GM12878 (cell line): ENCODE data around the gene SYNGR3. TPM values are rescaled to one million over a fixed set of nuclear protein-coding genes. Genes with fewer than 3 reads are reported as not detected.

Source experiments
- ATF7 ChIP-seq: fragments of 450-650 bp; IDR thresholded peaks from 2 replicates; pipeline ENCODE4 v1.6.1; 2016; ENCODE audit warnings: low read depth, mild to moderate bottlenecking
- BACH1 ChIP-seq: fragments of 450-650 bp; IDR thresholded peaks from 2 replicates; pipeline ENCODE4 v1.6.1; 2017; ENCODE audit warnings: mild to moderate bottlenecking, borderline replicate concordance
- BMI1 ChIP-seq: fragments of 450-650 bp; IDR thresholded peaks from 2 replicates; pipeline ENCODE4 v1.6.1; 2016; ENCODE audit warnings: mild to moderate bottlenecking, moderate library complexity, borderline replicate concordance
- EZH2 ChIP-seq: IDR thresholded peaks from 2 replicates; pipeline ENCODE4 v1.6.1; 2012; ENCODE audit warnings: low read depth, mild to moderate bottlenecking, control low read depth, inconsistent platforms, low read length, borderline replicate concordance; ENCODE audit not compliant: control insufficient read depth
- HDAC2 ChIP-seq: fragments of 200-600 bp; sonication (generic); IDR thresholded peaks from 2 replicates; pipeline ENCODE4 v1.6.1; 2017
- HDAC6 ChIP-seq: fragments of 200-600 bp; sonication (generic); IDR thresholded peaks from one replicate; pipeline ENCODE4 v1.8.0; 2017; ENCODE audit warnings: antibody characterized with exemption; ENCODE audit not compliant: unreplicated experiment
- PBX3 ChIP-seq: IDR thresholded peaks from 2 replicates; pipeline ENCODE4 v1.6.1; 2011; ENCODE audit warnings: mild to moderate bottlenecking, low read depth, low read length, moderate library complexity; ENCODE audit not compliant: insufficient replicate concordance
- RAD21 ChIP-seq: IDR thresholded peaks from 2 replicates; pipeline ENCODE4 v1.6.1; 2011; ENCODE audit warnings: mild to moderate bottlenecking, low read depth, low read length, moderate library complexity; ENCODE audit not compliant: insufficient read depth
- RB1 ChIP-seq: fragments of 450-650 bp; formaldehyde crosslinking; IDR thresholded peaks from 2 replicates; pipeline ENCODE4 v1.6.1; 2017; ENCODE audit warnings: mild to moderate bottlenecking, borderline replicate concordance
- SMARCA5 ChIP-seq: fragments of 450-650 bp; IDR thresholded peaks from 2 replicates; pipeline ENCODE4 v1.6.1; 2017; ENCODE audit warnings: mild to moderate bottlenecking
- SMC3 ChIP-seq: IDR thresholded peaks from 2 replicates; pipeline ENCODE4 v1.6.1; 2011; ENCODE audit warnings: low read length, improper control_type of control experiment, borderline replicate concordance
- SREBF2 ChIP-seq: IDR thresholded peaks from 2 replicates; pipeline ENCODE4 v1.6.1; 2012; ENCODE audit warnings: mild to moderate bottlenecking, low read length
- USF2 ChIP-seq: IDR thresholded peaks from 2 replicates; pipeline ENCODE4 v1.6.1; 2011; ENCODE audit warnings: low read depth, low read length, improper control_type of control experiment, borderline replicate concordance
- YBX1 ChIP-seq: fragments of 450-650 bp; IDR thresholded peaks from 2 replicates; pipeline ENCODE4 v1.6.1; 2016; ENCODE audit warnings: antibody characterized with exemption
- YY1 ChIP-seq: IDR thresholded peaks from 2 replicates; pipeline ENCODE4 v1.6.1; 2011; ENCODE audit warnings: low read depth, mild to moderate bottlenecking, low read length
- ZBTB11 ChIP-seq: fragments of 450-650 bp; formaldehyde crosslinking; IDR thresholded peaks from 2 replicates; pipeline ENCODE4 v1.5.0; 2022; ENCODE audit warnings: mild to moderate bottlenecking, missing genetic modification characterization
- ZNF384 ChIP-seq: IDR thresholded peaks from 2 replicates; pipeline ENCODE4 v1.6.1; 2012; ENCODE audit warnings: low read depth, mild to moderate bottlenecking, low read length, improper control_type of control experiment, borderline replicate concordance
- ZNF687 ChIP-seq: fragments of 450-650 bp; IDR thresholded peaks from 2 replicates; pipeline ENCODE4 v1.6.1; 2017; ENCODE audit warnings: mild to moderate bottlenecking, moderate library complexity
- polyA plus RNA-seq, 11 experiments: library from polyadenylated mRNA; depleted of rRNA in 4 of 11; unstranded in 6 of 11; stranded (reverse) in 5 of 11; fragments of >200 nt; fragmentation: Nextera tagmentation in 4 of 11; fragmentation: Illumina TruSeq in 1 of 11; extraction: Ambion mirVana in 4 of 11; extraction: Trizol in 1 of 11; gene quantifications; 1 replicate in 1 of 11; 2 replicates in 10 of 11; pipeline versions ENCODE4 v1.2.1 to v1.2.3, GENCODE V29; 2011 to 2016; ENCODE audit warnings: inconsistent platforms in 2 of 11, missing spikeins in 2 of 11, low read depth in 1 of 11
- total RNA-seq, 4 experiments: library from RNA; depleted of rRNA in 3 of 4; stranded (reverse); fragments of >200 nt in 3 of 4; fragmentation: Illumina TruSeq in 1 of 4; extraction: Trizol in 1 of 4; gene quantifications; 2 replicates each; pipeline versions ENCODE4 v1.2.1 to v1.2.3, GENCODE V29; 2013 to 2021

Gene SYNGR3
- total and polyA plus RNA-seq, 10 of the 15 experiments (the other 5 are each of a cell fraction or from before 2014, with no cell fraction given): 1.2 to 18.1 (median 6.6) TPM

GRCh38 chr16:1984347-1985225 lies 5.2 kb upstream of the SYNGR3 start (continued):
- TF ChIP-seq PBX3: no peak
- no peak for TF ChIP-seq ZNF384
- TF ChIP-seq ATF7: no peak
- no peak for TF ChIP-seq SREBF2
- no peak for TF ChIP-seq USF2
- no peak for TF ChIP-seq YBX1
- TF ChIP-seq EZH2: no peak
- TF ChIP-seq ZNF687: no peak; the same call in 1 of the 2 replicates
- TF ChIP-seq BACH1: peak; percentile 7; the same call in 1 of the 2 replicates
- TF ChIP-seq HDAC2: no peak
- TF ChIP-seq ZBTB11 (CRISPR knock-in tag): no peak
- TF ChIP-seq RB1: no peak
- TF ChIP-seq YY1: no peak
- TF ChIP-seq HDAC6: peak; percentile 52
- no peak for TF ChIP-seq BMI1
- TF ChIP-seq RAD21: no peak
- TF ChIP-seq SMARCA5: no peak
- TF ChIP-seq SMC3: no peak
